Caco-2 (cell line): ENCODE measurements around the gene MACC1. TPM values are rescaled to one million over a fixed set of nuclear protein-coding genes. Genes with fewer than 3 reads are reported as not detected.

Experiments
- BruUV-seq: library from RNA; stranded (reverse); fragments of 400-500 nt; replicated peaks from 2 replicates; lab custom pipeline; 2021; lab: Mats Ljungman, UMichigan
- CTCF ChIA-PET: fragments of 300-600 bp; sonication (Branson Sonifier 250); formaldehyde crosslinking; loops from one replicate; lab custom pipeline; 2022; ENCODE audit warnings: antibody characterized with exemption; lab: Charles Lee
- POLR2A ChIA-PET: fragments of 300-600 bp; sonication (Branson Sonifier 250); formaldehyde crosslinking; loops from one replicate; lab custom pipeline; 2022; ENCODE audit warnings: antibody characterized with exemption; lab: Charles Lee
- DNase-seq, 2 experiments: peaks; one replicate each; pipeline versions ENCODE4 v3.0.0 to v3.0.0-alpha.2; 2020 to 2022
- H3K27me3 ChIP-seq: replicated peaks from 2 replicates; pipeline ENCODE4 v1.6.0; 2011; ENCODE audit warnings: low read length; ENCODE audit not compliant: control insufficient read depth, insufficient read depth
- H3K36me3 ChIP-seq: 2 replicates; pipeline ENCODE4 v1.5.1; 2011; ENCODE audit warnings: low read length; ENCODE audit not compliant: control insufficient read depth, insufficient read depth
- H3K4me1 ChIP-seq: fragments of 250-450 bp; sonication (Bioruptor Pico); 2 replicates; pipeline ENCODE4 v1.5.1; 2020; ENCODE audit warnings: mild to moderate bottlenecking
- H3K4me3 ChIP-seq: 2 replicates; pipeline ENCODE4 v1.5.1; 2011; ENCODE audit warnings: low read depth, mild to moderate bottlenecking, control low read depth, low read length
- H3K9me3 ChIP-seq: fragments of 250-450 bp; sonication (Bioruptor Pico); 2 replicates; pipeline ENCODE4 v1.5.1; 2020; ENCODE audit warnings: mild to moderate bottlenecking, moderate library complexity
- H3K27ac Mint-ChIP-seq: one replicate; pipeline ENCODE4 v1.8.0; 2022; ENCODE audit warnings: mixed read lengths; ENCODE audit not compliant: unreplicated experiment
- H3K27me3 Mint-ChIP-seq: one replicate; pipeline ENCODE4 v1.8.0; 2022; ENCODE audit warnings: mixed read lengths; ENCODE audit not compliant: insufficient read depth, unreplicated experiment
- H3K36me3 Mint-ChIP-seq: one replicate; pipeline ENCODE4 v1.8.0; 2022; ENCODE audit warnings: mild to moderate bottlenecking, mixed read lengths; ENCODE audit not compliant: insufficient read depth, unreplicated experiment
- H3K4me1 Mint-ChIP-seq: one replicate; pipeline ENCODE4 v1.8.0; 2022; ENCODE audit warnings: low read depth, mixed read lengths; ENCODE audit not compliant: unreplicated experiment
- H3K4me3 Mint-ChIP-seq: one replicate; pipeline ENCODE4 v1.8.0; 2022; ENCODE audit warnings: mild to moderate bottlenecking, moderate library complexity, mixed read lengths; ENCODE audit not compliant: unreplicated experiment
- H3K9me3 Mint-ChIP-seq: one replicate; pipeline ENCODE4 v1.8.0; 2022; ENCODE audit warnings: mixed read lengths; ENCODE audit not compliant: unreplicated experiment
- CTCF ChIP-seq, 2 experiments: fragments of 200-600 bp in 1 of 2; IDR thresholded peaks; 1 replicate in 1 of 2; 2 replicates in 1 of 2; pipeline versions ENCODE4 v1.5.1 to v1.8.0; 2011 to 2022; ENCODE audit warnings: antibody characterized with exemption in 1 of 2, control low read depth in 1 of 2, inconsistent platforms in 1 of 2, low read depth in 1 of 2, low read length in 1 of 2, mild to moderate bottlenecking in 1 of 2, moderate library complexity in 1 of 2; ENCODE audit not compliant: insufficient read depth in 1 of 2, severe bottlenecking in 1 of 2, unreplicated experiment in 1 of 2
- intact Hi-C: fragments of 100-400 bp; cut with micrococcal nuclease; formaldehyde crosslinking; loops from one replicate; pipeline ENCODE4 v1.10.0; 2022; ENCODE audit not compliant: unreplicated experiment
- total RNA-seq: library from RNA; stranded (reverse); gene quantifications from 2 replicates; pipeline ENCODE4 v1.2.3, GENCODE V29; 2022

Gene MACC1
- total RNA-seq, 1 experiment from 2014 or later, result 87.7 TPM

GRCh38 chr7:20198260-20198659 is 18.9 kb downstream of the MACC1 start:
- Mint-ChIP-seq H3K9me3 (no peaks in the 10 kb centered on the region), H3K36me3 (peaks cover 56% of the 10 kb centered on the region), H3K27me3 (no peaks in the 10 kb centered on the region), H3K4me1 (peaks cover 56% of the 10 kb centered on the region), H3K4me3 (no peak overlapping the region), H3K27ac (peak overlapping the region; percentile 76)
- peaks cover 4% of the 10 kb centered on the region; the same call in 1 of the 2 replicates for H3K36me3 ChIP-seq
- POLR2A ChIA-PET, result no interaction called here
- no peak overlapping the region for H3K4me3 ChIP-seq
- H3K27me3 ChIP-seq, result no peaks in the 10 kb centered on the region
- H3K9me3 ChIP-seq, result no peaks in the 10 kb centered on the region
- peaks cover 66% of the 10 kb centered on the region for H3K4me1 ChIP-seq
- DNase-seq, result no peak
- intact Hi-C loops, result no loop called here
- TF ChIP-seq CTCF (IDR thresholded peaks at IDR 0.05; ENCODE audit: insufficient read depth in 1 of 2, low read depth in 1 of 2, low read length in 1 of 2, severe bottlenecking in 1 of 2, unreplicated experiment in 1 of 2), result no peak
- BruUV-seq, result no TSS peak
- CTCF ChIA-PET, result no interaction called here

- H3K4me3 ChIP-seq, result no peak overlapping the region
- H3K4me1 ChIP-seq, result peaks cover 66% of the 10 kb centered on the region
- H3K36me3 ChIP-seq, result peaks cover 4% of the 10 kb centered on the region; the same call in 1 of the 2 replicates
- H3K27me3 ChIP-seq, result no peaks in the 10 kb centered on the region
- intact Hi-C loops, result loop anchor here (1.0 kb wide), 3 partner anchors 19 to 228 kb away; partner anchors contain the start of gene MACC1
- no peaks in the 10 kb centered on the region for H3K9me3 ChIP-seq
- CTCF ChIA-PET, result no interaction called here
- peak; percentile 30 to 52 for TF ChIP-seq CTCF (IDR thresholded peaks at IDR 0.05; ENCODE audit: insufficient read depth in 1 of 2, low read depth in 1 of 2, low read length in 1 of 2, severe bottlenecking in 1 of 2, unreplicated experiment in 1 of 2)
- POLR2A ChIA-PET, result no interaction called here
- Mint-ChIP-seq H3K4me1 (peaks cover 56% of the 10 kb centered on the region), H3K9me3 (no peaks in the 10 kb centered on the region), H3K27ac (peak overlapping the region; percentile 76), H3K27me3 (no peaks in the 10 kb centered on the region), H3K36me3 (peaks cover 54% of the 10 kb centered on the region), H3K4me3 (no peak overlapping the region)
- DNase-seq, result no peak
- no TSS peak for BruUV-seq
These were observed 19.3 kb downstream of the MACC1 start for GRCh38 chr7:20197837-20198236.

- intact Hi-C loops, result loop anchor here (1.0 kb wide), 3 partner anchors 20 to 227 kb away; partner anchors contain the start of gene MACC1
- Histone ChIP-seq H3K4me1 (peaks cover 63% of the 10 kb centered on the region), H3K4me3 (no peak overlapping the region), H3K27me3 (no peaks in the 10 kb centered on the region), H3K9me3 (no peaks in the 10 kb centered on the region), H3K36me3 (peaks cover 4% of the 10 kb centered on the region; the same call in 1 of the 2 replicates)
- TF ChIP-seq CTCF (IDR thresholded peaks at IDR 0.05; ENCODE audit: insufficient read depth in 1 of 2, low read depth in 1 of 2, low read length in 1 of 2, severe bottlenecking in 1 of 2, unreplicated experiment in 1 of 2), result no peak
- Mint-ChIP-seq H3K9me3 (no peaks in the 10 kb centered on the region), H3K4me3 (peak overlapping the region; percentile 43), H3K36me3 (peaks cover 54% of the 10 kb centered on the region), H3K27me3 (no peaks in the 10 kb centered on the region), H3K4me1 (peaks cover 56% of the 10 kb centered on the region), H3K27ac (peak overlapping the region; percentile 76)
- TSS peak; percentile 1 for BruUV-seq
- peak; percentile 54 to 66 for DNase-seq
- POLR2A ChIA-PET, result no interaction called here
- CTCF ChIA-PET, result no interaction called here
These were observed 19.9 kb downstream of the MACC1 start for GRCh38 chr7:20197125-20197748.
